Smooth muscle cell of the brain vasculature (primary cell): Measurements from ENCODE around the gene SERP1.

Experiments used
- DNase-seq: peaks from one replicate; pipeline ENCODE4 v3.0.0-alpha.2; 2012; ENCODE audit warnings: low read depth, low spot score

SERP1 gene

GRCh38 chr3:150546226-150547044, at the start of gene SERP1, which contains the start of gene EIF2A:
Gene SERP1 (minus strand): TSS chr3:150546496. CDS start chr3:150546135, 361 bp downstream.
Gene EIF2A (plus strand): TSS chr3:150546787. CDS start chr3:150546803, 16 bp downstream.
- peak; percentile 99 for DNase-seq

DNA sequence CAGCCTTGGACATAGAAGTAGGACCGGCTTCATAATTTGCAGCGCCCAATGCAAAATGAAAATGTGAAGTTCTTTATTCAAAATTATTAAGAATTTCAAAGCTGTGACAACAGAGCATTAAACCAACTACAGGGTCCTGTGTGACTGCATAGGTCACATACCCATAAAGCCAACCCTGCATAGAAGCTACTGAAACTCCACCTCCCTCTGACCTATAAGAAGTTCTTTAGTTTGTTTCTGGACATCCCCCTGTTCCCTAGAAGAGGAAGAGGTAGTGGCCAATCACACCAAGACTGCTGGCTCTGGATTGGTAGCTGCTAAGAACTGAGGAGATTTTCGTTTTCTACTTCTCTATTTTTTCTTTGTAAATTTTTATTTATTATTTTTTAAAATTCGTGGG, 47.9 kb upstream of the SERP1 start:
- DNase-seq = no peak

GRCh38 chr3:150589759-150590158, 43.5 kb upstream of the SERP1 start:
- DNase-seq = no peak

DNA sequence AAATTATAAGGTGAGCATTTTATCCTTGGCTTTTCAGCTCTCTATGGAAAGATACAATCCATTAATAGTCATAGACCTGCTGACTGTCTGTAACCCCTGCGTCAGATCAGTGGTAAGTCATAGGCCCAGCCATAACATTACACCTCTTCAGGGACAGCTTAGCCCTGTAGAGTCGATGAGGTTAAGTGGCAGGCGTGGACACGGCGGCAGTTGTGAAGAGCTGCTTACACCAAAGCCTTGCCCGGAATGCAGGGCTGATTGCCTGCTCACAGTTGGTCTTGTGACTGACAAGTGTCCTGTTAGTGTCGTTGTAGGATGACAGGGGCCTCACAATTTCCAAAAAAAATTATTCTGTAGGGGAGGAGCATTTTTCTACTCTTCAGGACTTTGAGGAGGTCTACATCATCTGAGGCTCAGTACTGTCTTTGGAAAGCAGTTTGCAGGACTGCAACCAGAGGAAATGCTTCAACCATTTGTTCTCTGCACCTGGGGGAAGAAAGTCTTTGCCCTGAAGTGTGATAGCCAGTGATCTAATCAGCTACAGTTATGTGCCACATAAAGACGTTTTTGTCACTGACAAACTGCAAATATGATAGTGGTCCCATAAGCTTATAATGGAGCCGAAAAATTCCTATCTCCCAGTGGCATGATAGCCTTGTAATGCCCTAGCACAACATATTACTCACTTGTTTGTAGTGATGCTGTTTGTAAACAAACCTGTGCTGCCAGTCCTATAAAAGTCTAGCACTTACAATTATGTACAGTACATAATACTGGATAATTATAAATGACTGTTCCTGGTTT, 41.9 kb upstream of the SERP1 start:
- no peak for DNase-seq

- DNase-seq = no peak
Measured at GRCh38 chr3:150583028-150583427, 36.7 kb upstream of the SERP1 start.

DNA sequence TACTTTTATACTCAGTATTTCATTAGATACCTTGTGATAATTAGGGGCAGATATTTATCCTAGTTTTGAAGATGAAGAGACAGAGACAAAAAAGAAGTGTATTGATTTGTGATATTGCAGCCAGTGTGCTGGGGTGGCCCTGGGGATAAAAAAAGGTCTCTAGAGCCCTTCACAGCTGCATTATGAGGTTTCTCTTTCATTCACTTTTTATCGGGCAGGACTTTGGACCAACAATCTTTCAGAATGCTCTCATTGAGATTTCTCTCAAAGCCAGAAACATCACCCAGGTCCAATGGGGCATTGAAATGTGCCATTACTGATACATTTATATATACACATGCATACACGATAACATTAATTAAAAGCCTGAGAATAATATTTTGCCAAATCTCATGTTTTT, 36.3 kb upstream of the SERP1 start:
- DNase-seq = no peak

GRCh38 chr3:150581174-150581573, 34.9 kb upstream of the SERP1 start:
- DNase-seq = no peak

GRCh38 chr3:150577855-150578254, 31.6 kb upstream of the SERP1 start:
- DNase-seq = no peak

GRCh38 chr3:150567328-150567727, 21.0 kb upstream of the SERP1 start:
- DNase-seq = no peak

DNA sequence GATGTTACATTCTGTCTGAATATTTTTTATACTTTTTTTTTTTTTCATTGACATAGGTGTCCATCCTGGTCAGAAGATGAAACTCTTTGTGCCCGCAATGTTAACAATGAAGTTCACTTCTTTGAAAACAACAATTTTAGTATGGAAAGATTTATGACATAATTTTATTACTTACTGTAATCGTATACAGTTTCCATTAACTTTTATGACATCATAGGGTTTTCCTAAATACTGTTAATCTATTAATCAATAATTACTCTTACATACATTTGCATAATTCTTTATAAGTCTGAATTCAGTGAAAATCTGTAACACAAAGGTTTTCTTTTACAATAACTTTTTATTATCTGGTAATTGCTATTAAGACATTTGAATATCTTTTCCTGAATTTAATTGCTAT, 17.9 kb upstream of the SERP1 start:
- no peak for DNase-seq

DNA sequence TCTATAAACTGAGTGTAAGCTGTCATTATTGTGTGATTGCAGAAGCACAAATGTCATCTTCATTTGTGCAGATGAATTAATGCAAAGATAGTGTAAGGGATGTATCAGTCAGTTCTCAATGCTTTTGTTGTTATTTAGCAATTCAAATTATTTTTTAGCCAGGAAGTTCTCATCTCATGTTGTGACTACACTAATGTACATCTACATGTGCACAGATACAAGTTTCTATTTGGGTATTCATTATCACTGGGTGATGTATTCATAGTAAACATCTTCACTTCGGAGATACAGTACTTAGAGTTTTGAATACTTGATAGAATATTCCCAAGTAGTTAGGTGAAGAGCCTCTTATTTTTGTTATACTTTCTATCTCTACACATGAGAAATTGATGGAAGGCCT, 11.4 kb upstream of the SERP1 start:
- DNase-seq = no peak

GRCh38 chr3:150556792-150557191, 10.5 kb upstream of the SERP1 start:
- DNase-seq = no peak

DNA sequence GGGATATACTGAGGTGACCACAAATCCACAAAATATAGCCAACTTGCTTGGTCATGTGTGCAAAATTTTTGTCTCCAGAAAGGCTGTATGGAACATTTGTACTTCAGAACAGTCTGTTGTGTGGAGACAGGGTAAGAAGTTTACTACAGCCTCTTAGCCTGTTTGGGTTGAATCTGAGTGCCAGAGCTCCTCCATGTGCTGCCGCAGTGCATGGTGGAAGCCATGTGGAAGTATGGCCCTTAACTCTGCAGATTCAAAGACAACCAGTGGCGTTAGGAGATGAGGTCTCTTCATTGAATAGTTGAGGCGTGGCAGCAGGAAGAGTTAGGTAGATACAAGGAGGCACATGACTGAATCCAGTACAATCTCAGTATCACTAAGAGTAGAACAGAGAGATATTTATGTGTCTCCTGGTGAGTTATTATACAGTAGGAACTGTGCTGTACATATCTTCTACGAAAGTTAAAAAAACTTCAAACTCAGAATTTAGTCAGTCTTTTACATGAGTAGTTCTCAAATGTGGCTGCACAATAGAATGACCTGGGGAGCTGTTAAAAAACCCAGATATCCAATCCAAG, 9.7 kb upstream of the SERP1 start:
- DNase-seq = no peak

DNA sequence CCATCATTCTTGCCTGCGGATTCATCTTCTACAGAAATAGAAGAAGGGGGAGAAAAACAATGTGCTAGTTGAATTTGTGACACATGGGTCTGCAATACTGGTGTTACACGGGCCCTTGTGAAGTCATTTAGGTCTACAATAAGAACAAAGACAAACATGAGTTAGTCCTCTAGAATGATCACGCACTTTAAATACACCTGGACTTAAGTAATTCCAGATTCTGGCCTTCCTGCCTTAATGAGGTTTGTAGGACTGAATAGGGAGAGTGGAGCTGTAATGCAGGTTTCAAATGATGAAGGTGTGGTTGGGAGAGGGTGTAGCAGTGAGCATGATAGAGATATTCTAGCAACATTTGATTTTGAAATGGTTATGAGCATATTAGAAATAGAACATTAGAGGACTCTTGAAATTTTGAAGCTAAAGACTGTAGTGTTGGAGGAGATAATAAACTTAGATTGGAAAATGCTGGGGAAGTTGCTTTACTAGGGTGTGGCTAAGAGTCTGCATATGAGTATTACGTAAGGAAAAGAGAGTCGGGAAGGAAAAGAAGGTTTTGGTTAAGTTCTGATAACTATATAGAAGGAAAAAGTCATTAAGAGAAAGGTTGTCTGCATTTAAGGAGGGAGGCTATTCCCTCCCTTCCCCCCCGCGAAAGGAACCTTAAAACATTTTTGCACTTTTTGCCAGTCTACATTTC, 897 bp upstream of the SERP1 start:
- no peak for DNase-seq

- no peak for DNase-seq
Measured at GRCh38 chr3:150545419-150546225, 674 bp downstream of the SERP1 start.

DNA sequence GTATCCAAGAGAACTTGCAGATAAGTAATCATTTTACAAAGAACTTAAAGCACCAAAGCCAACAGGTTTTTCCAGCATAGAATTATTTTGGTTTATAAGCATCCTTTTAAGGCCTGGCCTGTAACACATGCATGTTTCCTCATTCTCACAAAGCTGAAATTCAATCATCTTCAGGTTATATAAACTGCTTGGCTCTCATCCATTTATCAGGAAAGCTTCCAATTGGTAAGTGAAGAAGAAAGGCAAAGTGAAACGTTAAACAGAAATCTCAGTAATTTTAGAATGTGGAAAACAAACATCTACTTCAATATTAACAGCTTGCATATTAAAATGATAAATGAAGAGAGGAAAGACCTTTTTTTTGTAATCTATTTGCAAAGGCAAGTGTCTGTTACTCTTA, 1.6 kb downstream of the SERP1 start:
- DNase-seq = no peak

GRCh38 chr3:150544041-150544440, 2.3 kb downstream of the SERP1 start:
- DNase-seq = no peak

DNA sequence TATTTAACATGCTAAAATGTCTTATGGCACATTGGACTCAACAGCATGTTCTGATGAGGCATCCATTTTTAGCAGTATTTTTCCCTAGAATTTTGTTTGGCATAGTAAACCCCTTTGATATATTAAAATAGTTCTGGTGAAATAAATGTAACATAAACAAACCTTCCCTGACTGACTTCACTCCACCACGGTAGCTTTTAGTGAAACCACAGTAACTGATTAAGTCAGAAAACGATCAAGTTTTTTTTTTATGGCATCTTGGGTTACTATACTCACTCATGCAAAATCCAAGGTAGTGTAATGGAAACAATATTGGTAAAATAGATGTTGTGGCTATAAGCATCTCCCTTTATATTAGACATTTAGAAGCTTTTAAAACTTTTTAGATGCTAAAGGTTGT, 2.8 kb downstream of the SERP1 start:
- DNase-seq = no peak

GRCh38 chr3:150543128-150543527, 3.2 kb downstream of the SERP1 start:
- no peak for DNase-seq

DNA sequence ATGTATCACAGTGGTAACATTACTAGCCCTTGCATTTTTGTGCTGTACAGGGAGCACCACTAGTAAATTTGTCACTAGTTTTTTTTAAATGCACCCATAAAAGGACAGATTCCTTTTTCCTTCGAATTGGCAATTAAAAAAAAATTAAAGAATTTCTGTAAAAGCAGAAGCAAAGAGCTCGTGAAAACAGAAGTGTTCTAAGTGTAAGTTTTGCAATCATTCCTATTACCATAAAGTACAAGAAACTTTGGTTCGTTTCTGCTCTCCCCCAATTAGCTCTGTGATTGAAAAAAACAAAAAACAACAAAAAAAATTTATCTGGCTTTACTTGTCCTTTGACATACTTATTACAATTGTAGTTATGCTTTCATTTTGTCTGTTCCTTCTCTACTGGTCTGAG, 5.3 kb downstream of the SERP1 start:
- DNase-seq = no peak

DNA sequence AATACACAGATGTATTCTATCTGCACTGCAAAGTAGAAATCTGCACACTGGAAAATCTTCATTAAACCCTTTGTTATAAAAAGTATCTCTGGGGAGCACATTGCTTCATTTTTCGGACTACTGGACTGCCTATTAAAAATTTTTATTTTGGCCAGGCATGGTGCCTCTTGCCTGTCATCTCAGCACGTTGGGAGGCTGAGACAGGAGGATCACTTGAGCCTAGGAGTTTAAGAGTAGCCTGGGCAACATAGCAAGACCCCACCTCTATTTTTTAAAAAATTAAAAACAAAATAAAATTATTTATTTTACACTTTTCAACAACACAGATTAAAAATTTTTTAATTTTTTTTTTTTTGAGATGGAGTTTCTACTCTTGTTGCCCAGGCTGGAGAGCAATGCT, 6.0 kb downstream of the SERP1 start:
- DNase-seq = no peak
